NCI-H345 (cell line): Measurements from ENCODE around the gene MIB1.
"Not testable (repeated sequence)": the region's sequence is repeated elsewhere in the genome, so short reads cannot be mapped to it uniquely, and the experiment has no call there.

Experiments
- DNase-seq: peaks from one replicate; lab custom pipeline; 2025; lab: John Stamatoyannopoulos, UW

MIB1 gene

DNA sequence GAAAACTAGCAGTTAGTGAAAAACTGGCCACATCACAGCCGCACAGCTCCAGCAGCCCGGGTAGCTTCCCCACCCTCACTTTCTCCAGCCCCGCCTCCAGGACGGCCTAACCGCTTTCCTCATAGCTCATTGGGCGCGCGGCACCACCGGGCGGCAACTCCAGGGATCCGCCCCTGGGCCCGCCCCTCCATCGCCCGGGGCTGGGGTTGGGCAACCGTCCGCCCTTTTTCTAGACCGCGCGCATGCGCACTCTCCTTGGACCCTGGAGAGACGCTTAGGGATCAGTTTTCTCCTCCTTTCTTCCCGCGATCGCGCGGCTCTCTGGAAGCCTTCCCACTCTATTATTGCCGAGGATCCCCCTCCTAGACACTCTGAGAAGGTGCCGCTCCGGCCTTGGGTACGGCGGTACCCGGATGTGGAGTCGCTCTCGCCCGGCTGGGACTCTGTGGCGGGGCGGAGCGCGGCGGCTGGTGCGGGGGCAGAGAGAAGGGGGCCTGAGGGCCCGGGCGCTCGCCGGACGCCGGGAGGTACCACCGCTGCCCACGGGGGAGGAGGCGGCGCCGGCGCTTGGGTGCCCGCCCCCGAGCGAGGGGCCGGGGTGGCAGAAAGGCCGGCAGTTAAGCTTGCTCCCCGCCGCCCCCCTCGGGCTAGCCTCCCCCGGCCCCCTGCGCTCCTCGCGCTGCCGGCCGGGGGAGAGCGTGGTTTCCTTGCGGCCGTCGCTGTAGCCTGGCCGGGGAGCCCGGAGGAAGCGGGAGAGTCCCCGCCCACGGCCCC, at the start of gene MIB1:
Gene MIB1 (plus strand): TSS at position 255 of the 774 bp plus-strand sequence. CDS start 792 bp downstream, outside the sequence.
- peak; percentile 99 for DNase-seq

DNA sequence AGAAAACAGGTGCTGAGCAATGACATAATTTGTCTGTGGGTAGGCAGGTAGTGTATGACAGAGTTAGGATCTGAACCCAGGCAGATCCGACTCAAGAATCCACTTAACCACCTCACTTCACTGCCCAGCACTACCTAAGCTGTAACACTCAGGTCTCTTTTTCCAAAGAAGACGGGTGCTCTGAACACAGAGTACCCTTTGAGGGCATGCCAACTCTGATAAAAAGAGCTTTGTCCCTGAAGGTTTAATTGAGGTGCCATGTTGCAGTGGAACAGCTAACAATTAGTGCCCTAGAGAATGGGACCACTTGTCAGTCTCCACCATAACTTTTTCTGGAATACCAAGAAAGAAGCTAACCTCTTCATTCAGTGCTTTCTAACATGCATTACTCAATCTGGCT, 47.3 kb upstream of the MIB1 start:
- DNase-seq = no peak

DNA sequence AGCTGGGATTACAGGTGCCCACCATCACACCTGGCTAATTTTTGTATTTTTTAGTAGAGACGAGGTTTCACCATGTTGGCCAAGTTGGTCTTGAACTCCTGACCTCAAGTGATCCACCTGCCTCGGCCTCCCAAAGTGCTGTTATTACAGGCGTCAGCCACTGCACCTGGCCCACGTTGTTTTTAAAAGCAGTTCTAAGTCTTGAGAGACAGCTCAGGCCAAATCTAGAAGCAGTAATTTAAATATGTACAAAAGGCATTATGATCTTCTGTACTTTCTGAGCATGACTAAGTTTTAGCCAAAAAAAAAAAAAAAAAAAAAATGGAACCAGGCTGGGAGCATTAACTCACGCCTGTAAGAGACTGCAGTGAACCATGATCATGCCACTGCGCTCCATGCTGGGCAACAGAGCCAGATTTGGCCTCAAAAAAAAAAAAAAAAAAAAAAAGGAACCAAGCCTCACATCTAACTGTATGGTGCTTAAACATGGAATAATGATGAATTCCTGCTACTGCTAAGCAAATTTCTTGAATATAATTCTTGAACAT, 40.0 kb upstream of the MIB1 start:
- DNase-seq = no peak

DNA sequence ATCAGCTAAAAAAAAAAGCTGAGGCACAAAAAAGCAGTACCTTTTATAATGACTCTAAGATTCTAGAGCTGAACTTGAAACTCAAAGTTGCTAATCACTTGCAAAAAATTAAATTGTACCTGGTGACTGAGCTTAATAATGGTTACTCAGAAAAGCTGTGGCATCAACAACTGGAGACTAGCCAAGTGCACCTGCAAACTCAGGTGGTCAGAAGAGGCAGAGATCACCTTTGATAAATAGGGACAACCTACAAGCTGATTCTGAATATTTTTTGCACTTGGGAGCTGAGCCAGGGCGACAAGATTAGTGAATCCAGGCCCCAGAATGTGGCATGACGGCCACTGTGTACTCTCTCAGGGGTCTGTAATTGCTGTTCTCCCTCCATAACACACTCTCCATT, 39.0 kb upstream of the MIB1 start:
- no peak for DNase-seq

DNA sequence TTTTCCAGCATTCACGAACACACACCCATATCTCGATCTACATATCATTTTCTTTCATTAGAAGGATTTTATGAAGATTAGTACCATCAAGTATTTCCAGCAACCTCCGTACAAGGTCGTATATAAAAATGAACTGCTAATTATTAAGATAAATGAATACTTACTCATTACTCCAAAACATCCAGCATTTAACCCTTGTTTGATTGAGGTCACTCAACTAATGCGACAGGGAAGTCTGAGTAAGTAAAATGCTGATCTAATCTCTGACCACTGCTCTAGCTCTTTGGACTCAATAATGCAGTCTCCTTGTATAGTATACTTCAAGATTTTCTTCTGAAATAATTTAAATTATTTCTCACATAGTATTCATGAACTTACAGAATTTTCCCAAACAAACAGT, 38.0 kb upstream of the MIB1 start:
- DNase-seq = no peak

DNA sequence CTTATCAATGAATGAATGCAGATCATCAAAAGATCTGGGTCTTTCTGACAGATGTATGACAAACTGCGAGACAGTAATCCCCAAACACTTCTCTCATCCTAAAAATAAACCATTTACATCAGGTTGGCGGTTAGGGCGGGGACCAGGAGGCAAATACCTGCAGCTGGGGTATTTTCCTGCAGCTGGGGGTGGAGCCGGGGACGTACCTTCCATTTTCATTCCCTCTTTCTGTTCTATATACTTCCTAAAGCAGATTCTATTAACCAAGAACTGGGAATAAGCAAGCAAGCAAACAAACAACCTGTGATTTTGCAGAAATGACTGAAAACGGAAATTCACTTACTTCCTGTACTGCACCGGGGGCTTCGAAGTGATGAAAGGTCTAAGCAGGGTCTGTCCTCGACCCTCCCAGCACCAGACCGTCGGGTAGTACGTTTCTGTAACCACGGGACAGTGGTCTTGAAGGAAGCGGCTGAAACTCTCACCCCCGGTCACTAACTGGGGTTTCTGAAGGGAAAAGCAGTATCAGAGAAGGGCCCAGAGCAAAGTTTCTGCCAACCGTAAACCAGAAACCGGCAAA, 37.3 kb upstream of the MIB1 start:
- DNase-seq = peak; percentile 33

DNA sequence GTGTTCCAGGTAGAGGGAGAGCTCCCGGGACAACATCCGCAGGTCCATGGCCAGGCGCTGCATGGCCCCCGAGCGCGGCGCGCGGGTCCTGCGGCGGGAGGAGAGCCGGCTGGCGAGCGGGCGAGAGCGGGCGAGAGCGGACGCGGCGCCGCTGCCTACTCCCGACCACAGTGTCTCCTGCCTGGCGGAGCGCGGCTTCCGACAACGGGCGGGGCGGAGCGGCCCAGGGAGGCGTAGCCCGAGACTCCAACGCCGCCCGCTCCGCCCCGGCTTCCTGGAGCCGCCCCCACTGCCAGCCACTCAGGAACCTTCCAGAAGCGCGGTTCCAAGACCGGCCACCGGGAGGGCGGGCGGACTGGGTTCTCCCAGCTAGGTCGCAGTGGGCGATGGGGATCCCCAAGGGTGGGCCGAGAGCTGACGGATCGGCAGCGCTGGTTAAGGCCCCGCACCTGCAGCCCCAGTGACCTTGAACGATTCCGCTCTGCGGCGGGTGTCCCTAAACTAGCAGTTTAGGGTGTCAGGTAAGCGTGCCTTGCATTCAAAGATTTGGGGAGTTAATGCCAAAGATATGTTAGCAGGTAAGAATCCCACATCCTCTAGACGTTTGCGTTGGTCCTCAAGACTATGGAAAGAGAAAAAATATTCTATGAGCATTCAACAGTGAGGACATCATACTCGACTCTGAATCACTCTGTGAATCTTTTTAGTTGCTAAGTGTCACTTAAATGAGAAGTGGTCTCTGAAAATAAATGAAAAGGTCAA, 35.8 kb upstream of the MIB1 start, which contains the start of gene ABHD3:
Gene ABHD3 (minus strand): TSS at position 172 of the 762 bp plus-strand sequence. CDS start 109 bp downstream, at position 63.
- peak; percentile 92 for DNase-seq

DNA sequence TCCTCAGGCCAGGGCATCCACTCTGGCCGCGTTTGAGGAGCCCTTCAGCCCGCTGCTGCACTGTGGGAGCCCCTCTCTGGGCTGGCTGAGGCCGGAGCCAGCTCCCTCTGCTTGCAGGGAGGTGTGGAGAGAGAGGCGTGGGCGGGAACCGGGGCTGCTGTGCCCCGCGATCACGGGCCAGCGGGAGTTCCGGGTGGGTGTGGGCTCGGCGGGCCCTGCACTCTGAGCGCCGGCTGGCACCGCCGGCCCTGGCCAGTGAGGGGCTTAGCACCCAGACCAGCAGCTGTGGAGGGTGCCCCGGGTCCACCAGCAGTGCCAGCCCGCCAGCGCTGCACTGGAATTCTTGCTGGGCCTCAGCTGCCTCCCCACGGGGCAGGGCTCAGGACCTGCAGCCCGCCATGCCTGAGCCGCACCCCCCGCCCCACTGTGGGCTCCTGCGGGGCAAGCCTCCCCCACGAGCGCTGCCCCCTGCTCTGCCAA, 34.2 kb upstream of the MIB1 start:
- DNase-seq = no peak

DNA sequence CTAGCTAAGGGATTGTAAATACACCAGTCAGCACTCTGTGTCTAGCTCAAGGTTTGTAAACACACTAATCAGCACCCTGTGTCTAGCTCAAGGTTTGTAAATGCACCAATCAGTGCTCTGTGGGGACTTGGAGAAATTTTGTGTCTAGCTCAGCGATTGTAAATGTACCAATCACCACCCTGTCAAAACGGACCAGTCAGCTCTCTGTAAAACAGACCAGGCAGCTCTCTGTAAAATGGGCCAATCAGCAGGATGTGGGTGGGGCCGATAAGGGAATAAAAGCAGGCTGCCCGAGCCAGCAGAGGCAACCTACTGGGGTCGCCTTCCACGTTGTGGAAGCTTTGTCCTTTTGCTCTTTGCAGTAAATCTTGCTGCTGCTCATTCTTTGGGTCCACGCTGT, 33.5 kb upstream of the MIB1 start:
- not testable (repeated sequence) for DNase-seq

DNA sequence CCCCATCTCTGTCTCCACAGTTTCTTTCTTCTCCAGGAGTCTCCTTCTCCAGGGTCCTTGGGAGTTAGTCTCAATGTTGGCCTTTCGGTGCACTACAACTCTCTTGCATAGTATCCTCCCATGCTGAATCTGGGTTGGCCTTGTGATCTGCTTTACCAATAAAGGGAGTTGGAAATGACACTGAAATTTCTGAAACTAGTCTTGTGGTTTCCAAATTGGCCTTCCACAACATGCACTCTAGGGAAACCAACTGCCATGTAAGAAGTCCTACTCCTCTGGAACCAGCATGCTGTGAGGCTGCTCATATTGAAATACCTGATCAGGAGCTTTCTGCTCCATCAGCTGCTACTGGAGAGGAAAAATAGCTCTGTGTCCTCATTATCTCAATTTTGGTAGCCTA, 26.1 kb upstream of the MIB1 start:
- DNase-seq = no peak

DNA sequence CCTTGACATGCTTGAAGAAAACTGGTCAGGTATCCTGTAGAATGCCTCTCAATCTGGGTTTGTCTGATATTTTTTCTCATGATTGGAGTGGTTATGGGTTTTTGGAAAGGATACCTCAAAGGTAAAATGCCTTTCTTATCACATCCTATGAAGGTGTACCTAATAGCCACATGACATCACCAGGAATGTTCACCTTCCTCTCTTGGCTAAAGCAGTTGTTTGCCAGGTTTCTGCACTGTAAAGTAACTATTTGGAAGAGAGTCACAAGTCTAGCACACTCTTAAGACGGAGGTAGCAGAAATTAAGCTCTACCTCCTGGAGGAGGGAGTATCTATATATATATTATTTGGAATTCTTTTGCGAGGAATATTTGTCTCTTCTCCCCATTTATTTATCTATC, 17.9 kb upstream of the MIB1 start:
- no peak for DNase-seq

DNA sequence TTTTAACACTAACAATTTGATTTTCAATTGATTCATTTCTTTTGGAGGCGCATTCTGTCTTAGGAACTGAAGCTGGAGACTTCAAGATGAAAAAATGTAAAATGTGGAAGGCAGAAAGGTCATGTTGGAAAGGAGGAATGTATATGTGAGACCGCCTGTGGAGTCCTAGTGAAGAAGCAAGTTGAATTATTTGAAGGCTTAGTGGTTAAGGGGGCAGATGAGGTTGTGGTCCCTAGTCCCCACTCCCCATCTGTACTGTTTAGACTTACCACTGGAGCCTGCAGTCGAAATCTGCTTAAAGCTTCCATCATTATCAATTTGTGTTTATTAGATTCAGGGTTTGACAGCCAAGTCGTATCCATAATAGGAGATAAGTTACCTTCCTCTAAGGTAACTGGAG, 15.4 kb upstream of the MIB1 start:
- no peak for DNase-seq

DNA sequence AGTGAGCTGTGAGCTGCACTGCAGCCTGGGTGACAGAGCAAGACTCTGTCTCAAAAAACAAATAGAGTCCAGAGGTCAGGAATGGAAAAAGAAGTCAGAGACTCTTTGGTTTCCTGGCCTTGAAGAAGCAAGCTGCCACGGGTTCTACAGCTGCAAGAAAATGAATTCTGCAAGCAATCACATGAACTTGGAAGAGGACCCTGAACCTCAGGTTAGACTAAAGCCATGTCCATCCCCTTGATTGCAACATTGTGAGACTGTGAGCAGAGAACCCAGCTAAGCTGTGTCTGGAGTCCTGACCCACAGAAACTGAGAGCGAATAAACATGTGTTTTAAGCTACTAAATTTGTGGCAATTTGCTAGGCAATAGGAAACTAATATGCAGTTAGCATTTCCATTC, 12.9 kb upstream of the MIB1 start:
- DNase-seq = no peak

DNA sequence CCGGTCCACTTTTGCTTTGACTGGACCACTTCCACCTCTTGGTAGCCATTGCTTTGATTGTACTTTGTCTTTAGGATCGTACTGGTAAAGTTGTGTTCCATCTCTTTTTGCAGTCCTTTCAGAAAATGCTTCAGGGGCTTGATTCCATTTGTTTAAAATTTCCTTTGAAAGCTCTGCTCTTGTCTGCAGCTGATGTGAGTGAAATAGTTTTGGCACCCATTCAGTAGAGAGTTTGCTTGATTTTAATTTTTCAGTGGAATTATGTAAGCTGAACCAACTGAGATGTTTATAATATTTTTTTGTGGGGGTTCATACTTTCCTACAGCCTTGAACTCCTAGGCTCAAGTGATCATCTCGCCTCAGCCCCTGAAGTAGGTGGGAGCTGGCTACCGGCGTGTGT, 7.6 kb upstream of the MIB1 start:
- DNase-seq = no peak

DNA sequence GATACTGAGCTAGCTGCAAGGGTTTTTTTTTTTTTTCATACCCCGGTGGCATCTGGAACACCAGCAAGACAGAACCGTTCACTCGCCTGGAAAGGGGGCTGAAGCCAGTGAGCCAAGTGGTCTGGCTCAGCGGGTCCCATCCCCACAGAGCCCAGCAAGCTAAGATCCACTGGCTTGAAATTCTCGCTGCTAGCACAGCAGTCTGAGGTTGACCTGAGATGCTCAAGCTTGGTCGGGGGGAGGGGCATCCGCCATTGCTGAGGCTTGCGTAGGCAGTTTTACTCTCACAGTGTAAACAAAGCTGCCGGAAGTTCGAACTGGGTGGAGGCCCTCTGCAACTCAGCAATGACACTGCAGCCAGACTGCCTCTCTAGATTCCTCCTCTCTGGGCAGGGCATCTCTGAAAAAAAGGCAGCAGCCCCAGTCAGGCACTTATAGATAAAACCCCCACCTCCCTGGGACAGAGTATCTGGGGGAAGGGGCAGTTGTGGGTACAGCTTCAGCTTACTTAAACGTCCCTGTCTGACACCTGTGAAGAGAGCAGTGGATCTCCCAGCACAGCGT, 5.1 kb upstream of the MIB1 start:
- no peak for DNase-seq

DNA sequence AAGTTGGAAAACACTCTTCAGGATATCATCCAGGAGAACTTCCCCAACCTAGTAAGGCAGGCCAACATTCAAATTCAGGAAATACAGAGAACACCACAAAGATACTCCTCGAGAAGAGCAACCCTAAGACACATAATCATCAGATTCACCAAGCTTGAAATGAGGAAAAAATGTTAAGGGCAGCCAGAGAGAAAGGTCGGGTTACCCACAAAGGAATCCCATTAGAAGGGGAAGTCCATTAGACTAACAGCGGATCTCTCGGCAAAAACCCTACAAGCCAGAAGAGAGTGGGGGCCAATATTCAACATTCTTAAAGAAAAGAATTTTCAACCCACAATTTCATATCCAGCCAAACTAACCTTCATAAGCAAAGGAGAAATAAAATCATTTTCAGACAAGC, 3.7 kb upstream of the MIB1 start:
- DNase-seq = not testable (repeated sequence)

DNA sequence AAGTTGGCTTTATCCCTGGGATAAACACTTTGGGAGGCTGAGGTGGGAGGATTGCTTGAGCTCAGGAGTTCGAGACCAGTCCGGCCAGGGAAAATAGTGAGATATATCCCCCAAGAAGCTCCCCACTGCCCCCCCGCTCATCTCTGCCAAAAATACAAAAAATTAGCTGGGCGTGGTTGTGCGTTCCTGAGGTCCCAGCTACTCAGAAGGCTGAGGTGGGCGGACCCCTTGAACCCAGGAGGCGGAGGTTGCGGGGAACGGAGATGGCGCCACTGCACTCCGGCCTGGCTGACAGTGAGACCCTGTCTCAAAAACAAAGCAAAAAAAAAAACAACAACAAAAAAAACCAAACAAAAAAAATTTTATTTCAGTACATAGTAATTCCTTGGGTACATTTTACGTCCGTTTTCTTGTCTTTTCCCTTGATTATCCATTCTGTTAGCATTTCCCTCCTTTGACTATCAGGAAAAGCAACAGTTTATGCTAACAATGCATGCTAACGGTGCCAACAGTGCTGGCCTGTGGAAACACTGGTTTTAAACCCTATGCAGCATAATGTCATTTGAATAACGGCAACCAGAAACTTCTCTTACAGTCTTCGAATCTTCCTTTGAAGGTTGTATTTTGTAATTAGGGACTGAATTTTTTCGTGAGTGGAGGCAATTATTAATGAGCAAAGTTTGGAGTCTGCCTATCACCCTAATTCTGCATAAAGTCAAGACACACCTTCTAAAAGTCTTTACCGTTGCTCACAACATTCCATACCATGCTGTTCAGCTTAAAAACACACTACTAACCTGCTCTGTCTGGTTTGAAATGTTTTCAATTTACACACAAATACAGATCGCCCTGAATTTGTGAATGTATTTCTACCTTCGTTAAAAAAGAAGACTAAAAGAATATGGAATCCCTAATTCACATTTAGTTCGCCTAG, 721 bp upstream of the MIB1 start:
- no peak for DNase-seq

DNA sequence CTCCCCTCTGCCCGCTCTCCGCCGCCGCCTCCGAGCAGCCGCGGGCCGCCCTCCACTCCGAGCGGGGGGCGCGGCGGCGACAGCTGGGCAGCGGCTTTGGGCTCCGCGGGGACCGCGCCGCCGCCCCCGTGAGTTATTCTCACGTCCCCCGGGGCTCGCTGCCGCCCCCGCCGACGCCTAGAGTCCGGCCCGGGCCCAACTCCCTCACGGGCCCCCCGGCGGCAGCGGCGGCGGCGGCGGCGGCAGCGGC, 645 bp downstream of the MIB1 start:
- DNase-seq = no peak

DNA sequence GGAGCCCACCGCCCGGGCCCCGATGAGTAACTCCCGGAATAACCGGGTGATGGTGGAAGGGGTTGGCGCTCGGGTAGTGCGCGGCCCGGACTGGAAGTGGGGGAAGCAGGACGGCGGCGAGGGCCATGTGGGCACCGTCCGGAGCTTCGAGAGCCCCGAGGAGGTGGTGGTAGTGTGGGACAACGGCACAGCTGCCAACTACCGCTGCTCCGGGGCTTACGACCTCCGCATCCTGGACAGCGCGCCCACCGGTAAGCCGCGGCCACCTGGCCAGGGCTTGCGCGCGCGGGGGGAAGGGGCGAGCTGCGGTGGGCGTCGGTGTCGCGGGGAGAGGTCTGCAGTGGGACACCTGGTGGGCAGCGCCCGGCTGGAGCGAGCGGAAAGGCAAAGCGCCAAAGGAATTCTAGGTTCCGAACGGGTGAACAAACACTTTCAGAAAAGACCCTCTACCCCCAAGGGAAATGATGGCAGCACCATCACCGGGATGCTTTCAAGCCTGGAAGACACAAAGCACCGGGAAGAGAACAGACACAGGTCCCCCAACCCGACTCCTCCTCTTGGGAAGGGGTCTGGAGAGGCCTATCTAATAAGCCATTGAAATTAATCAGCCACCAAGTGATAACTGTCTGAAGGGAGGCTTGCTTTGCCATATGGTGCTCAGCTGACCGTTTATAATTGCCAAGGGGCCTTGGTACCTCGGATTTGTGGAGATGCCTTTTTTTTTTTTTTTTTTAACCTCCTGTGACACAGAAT, 1.1 kb downstream of the MIB1 start:
- DNase-seq = peak; percentile 6

DNA sequence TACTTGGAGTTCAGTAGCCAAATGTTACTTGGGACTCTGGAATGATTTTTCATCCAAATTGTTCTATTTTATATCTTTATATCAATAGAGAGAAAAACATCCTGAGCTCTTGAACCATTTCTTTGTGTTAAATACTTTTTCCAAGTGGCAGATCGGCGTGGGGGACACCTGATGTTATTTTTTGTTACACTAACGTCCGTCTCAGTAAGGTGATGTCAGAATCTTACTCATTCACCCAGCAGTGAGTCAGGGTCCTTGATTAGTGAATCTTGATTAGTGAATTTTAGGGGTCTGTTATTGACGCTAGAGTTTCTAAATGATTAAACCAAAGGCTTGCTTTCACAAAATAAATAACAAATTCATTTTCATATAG, 1.7 kb downstream of the MIB1 start:
- DNase-seq = no peak
